HG02571 (cell line): ENCODE measurements around the gene SYNGR2.

Experiments used
- ATAC-seq: cut with Tn5 transposase; IDR thresholded peaks from one replicate; pipeline ENCODE4 v1.9.1; 2021; ENCODE audit warnings: mild to moderate bottlenecking, moderate library complexity; ENCODE audit not compliant: unreplicated experiment

SYNGR2 gene

DNA sequence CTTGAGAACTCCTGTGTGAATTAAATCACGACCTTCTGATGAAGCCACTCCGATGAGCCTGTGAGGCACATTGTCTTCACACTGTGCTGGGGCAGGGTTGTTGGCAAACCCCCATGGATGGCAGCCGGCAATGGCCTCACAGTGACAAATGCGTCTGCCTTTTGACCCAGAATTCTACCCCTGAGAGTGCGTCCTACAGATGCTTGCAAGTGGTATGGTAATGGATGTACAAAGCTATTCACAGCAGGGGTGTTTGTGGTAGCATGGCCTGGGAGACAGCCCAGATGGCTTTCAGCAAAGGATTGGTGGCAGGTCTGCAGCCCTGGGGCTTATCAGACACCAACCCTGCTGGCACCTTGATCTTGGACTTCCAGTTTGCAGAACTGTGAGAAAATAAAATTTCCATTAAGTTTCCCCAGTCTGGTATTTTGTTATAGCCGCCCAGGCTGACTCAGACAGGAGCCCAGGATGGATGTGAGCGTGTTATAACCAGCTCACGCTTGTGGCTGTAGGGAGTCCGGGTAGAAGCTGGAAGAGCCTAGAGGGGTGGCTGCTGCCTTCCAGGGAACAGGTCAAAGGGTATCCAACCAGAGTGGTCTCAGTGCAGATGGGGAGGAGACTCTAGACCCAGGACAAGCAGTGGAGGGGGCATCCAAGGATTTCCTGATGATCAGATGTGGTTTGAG is 28.9 kb downstream of the SYNGR2 start:
- ATAC-seq = no peak

DNA sequence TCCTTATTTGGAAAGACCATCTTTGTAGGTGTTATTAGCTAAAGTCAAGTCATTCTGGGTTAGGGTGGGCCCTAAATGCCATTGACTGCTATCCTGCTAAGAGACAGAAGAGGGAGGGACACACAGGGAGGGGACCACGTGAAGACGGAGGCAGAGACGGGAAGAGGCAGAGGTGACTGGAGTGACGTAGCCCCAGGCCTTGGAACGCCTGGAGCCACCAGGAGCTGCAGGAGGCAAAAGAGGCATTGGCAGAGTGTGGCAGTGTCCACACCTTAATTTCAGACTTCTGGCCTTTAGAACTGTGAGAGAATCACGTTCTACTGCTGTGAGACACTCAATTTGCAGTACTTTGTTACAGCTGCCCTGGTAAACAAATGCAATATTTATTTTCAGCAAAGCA is 32.1 kb downstream of the SYNGR2 start:
- ATAC-seq = no peak

DNA sequence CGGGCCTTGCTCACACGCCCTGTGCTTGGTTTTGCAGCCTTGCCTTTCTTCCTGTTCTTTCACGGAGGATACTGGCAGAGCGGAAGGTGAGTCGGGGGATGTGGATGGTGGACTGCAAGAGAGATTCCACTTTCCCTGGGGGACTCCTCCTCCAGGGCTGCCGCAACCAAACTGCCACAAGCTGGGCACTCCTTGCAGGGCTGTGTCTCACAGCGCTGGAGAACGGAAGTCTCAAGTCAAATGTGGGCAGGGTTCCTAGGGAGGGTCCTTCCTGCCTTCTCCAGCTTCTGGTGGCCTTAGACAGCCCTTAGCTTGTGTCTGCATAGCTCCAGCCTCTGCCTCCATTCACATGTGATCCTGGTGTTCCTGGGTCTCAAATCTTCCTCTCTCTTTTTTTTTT is 34.3 kb downstream of the SYNGR2 start:
- no peak for ATAC-seq

DNA sequence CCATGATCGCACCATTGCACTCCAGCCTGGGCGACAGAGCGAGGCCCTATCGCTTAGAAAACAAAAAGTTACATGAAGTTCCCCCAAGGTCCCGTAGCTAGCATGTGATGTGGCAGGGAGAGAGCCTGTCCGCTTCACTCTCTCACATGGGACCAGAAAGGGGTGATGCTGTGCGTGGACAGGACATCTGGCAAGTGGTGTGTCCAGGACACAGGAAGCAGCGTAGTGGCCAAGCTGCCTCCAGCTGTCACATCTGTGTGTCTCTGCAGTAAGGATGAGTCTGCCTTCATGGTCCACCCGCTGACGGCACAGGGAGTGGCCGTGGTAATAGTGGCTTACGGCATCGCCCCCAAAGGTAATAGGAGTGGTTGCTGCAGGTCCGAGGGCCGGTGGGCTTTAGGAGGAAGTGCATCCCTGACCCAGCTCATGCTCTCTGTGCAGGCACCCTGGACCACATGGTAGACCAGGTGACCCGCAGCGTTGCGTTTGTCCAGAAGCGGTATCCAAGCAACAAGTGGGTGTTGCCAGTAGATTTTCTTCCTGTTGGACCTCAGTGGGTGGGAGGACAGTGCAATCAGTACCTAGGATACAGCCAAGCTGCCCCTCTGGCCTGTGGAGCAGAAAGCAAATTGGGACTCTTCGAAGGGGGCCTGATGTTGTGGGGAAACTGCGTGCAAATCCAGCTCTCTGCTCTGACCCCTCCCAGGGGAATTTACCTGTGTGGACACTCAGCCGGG is 36.2 kb downstream of the SYNGR2 start:
- no peak for ATAC-seq

DNA sequence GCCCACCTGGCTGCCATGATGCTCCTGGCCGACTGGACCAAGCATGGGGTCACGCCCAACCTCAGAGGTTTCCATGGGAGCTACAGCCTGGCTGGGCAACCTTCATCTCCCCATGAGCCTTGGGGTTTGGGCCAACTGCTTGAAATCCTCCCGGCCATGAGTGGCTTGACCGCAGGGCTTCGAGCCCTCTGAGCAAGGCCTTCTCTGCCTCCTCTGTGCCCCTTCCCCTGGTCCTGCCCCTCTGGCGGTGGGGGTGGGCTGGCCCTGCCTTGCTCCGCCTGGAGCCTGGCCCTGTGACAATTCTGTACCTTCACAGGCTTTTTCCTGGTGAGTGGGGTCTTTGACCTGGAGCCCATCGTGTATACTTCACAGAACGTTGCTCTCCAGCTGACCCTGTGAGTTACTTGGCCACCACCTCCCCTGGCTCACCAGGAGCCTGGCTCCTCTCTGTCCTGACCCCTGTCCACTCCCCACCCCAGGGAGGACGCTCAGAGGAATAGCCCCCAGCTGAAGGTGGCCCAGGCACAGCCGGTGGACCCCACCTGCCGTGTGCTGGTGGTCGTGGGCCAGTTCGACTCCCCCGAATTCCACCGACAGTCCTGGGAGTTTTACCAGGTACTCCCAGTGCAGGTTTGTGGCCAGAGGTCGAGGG is 36.9 kb downstream of the SYNGR2 start:
- ATAC-seq = no peak

DNA sequence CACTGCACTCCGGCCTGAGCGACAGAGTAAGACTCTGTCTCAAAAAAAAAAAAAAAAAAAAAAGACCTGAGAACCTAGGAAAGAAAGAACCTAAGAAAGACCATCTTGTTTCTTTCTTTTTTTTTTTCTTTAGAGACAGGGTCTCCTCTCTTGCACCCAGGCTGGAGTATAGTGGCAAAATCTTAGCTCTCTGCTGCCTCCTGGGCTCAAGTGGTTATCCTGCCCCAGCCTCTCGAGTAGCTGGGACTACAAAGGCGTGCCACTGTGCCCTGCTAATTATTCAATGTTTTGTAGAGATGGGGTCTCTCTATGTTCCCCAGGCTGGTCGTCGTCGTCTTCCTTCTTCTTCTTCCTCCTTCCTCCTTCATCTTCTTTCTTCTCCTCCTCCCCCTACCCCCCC is 37.9 kb downstream of the SYNGR2 start:
- ATAC-seq = no peak

DNA sequence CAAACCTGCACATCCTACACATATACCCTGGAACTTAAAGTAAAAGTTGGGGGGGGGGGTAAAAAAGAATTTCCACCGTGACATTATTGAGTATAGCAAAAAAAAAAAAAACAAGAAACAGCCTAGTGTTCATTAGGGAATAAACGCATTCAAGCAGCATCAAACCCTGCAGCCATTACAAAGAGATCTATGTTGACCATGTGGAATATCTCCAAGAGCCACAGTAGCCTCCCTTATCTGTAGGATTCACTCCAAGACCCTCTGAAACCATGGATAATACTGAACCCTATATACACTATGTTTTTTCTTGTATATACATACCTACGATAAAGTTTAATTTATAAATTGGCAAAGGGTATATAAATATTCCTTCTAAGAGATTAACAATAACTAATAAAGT is 40.1 kb downstream of the SYNGR2 start:
- no peak for ATAC-seq

DNA sequence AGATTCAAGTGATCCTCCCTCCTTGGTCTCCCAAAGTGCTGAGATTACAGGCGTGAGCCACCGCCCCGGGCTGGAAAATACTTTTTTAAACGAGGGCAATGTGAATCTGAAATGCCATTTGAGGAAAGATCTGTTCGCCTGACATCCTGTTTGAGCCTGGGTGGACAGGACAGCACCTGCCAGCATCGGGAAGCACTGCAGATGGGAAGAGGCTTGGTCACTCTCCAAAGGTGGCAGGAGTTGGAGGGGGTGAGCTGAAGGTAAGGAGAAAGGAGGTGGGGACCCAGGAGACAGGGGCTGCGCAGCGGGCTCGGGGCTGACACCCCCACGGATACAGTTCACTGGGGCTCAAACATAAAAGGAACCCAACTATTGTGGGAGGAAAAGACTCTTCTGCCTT is 41.7 kb downstream of the SYNGR2 start:
- ATAC-seq = no peak

DNA sequence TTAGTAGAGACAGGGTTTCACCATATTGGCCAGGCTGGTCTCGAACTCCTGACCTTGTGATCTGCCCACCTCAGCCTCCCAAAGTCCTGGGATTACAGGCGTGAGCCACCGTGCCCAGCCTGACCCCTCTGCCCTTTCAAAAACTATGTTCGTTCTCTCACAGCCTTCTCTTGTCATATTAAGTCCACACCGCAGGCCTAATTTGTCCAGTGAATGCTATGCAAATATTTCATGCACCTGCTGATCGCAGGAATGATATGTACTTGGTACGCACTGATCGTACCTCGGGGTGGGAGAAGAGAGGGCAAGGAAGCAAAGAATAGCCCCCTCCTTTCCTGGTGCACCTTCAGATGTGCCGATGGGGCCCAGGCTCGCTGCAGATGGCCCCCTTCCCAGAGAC is 42.7 kb downstream of the SYNGR2 start:
- no peak for ATAC-seq

DNA sequence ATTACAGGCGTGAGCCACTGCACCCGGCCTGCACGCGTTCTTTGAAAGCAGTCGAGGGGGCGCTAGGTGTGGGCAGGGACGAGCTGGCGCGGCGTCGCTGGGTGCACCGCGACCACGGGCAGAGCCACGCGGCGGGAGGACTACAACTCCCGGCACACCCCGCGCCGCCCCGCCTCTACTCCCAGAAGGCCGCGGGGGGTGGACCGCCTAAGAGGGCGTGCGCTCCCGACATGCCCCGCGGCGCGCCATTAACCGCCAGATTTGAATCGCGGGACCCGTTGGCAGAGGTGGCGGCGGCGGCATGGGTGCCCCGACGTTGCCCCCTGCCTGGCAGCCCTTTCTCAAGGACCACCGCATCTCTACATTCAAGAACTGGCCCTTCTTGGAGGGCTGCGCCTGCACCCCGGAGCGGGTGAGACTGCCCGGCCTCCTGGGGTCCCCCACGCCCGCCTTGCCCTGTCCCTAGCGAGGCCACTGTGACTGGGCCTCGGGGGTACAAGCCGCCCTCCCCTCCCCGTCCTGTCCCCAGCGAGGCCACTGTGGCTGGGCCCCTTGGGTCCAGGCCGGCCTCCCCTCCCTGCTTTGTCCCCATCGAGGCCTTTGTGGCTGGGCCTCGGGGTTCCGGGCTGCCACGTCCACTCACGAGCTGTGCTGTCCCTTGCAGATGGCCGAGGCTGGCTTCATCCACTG is 45.8 kb downstream of the SYNGR2 start, which contains the start of gene BIRC5:
Gene BIRC5 (plus strand): TSS at position 238 of the 690 bp plus-strand sequence. CDS start 64 bp downstream, at position 302.
- ATAC-seq = peak; percentile 78

DNA sequence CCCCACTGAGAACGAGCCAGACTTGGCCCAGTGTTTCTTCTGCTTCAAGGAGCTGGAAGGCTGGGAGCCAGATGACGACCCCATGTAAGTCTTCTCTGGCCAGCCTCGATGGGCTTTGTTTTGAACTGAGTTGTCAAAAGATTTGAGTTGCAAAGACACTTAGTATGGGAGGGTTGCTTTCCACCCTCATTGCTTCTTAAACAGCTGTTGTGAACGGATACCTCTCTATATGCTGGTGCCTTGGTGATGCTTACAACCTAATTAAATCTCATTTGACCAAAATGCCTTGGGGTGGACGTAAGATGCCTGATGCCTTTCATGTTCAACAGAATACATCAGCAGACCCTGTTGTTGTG is 46.3 kb downstream of the SYNGR2 start:
- no peak for ATAC-seq

DNA sequence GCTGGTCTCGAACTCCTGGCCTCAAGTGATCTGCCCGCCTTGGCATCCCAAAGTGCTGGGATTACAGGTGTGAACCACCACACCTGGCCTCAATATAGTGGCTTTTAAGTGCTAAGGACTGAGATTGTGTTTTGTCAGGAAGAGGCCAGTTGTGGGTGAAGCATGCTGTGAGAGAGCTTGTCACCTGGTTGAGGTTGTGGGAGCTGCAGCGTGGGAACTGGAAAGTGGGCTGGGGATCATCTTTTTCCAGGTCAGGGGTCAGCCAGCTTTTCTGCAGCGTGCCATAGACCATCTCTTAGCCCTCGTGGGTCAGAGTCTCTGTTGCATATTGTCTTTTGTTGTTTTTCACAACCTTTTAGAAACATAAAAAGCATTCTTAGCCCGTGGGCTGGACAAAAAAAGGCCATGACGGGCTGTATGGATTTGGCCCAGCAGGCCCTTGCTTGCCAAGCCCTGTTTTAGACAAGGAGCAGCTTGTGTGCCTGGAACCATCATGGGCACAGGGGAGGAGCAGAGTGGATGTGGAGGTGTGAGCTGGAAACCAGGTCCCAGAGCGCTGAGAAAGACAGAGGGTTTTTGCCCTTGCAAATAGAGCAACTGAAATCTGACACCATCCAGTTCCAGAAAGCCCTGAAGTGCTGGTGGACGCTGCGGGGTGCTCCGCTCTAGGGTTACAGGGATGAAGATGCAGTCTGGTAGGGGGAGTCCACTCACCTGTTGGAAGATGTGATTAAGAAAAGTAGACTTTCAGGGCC is 51.2 kb downstream of the SYNGR2 start:
- no peak for ATAC-seq
